ENCODE measurements around the gene LRP4.

DNA sequence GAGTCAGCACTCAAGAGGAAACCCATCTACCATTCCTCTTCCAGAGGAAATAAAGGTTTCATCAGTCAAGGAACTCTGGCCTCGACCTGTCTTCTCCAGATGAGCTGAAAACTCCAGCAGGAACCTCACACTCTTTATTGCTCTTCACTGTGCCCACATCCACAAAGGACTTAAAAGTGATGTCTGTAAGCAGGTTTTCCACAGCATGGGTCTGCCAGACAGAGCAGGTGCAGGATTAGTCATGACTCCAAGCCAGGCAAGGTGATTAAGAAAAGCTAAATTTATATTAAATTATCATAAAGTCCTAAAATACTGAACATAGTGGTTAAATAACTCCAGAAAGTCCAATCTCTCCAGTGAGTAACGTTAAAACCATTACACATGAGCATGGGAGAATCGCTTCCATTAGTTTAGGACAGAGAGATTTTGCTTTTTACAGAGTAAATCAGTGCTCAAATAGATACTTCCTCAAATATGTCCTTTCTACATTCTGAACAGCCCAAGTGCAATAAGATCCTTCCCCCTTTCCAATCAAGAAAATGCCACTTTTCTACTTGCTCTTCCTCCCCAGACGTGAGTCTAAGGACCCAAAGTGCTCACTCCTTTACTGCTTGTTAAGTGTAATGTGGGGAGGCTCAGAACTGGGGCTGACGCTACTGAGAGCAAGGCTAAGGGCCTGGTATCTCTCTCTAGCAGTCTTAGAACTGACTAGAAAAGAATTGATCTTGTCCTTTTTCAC is 61.6 kb downstream of the LRP4 start:
- no peak for TF ChIP-seq ZSCAN18 (tag by site-specific recombination; IDR thresholded peaks at IDR 0.05)
- no peak for TF ChIP-seq CTCF (tag by site-specific recombination; IDR thresholded peaks at IDR 0.05)
- TF ChIP-seq KLF1 (tag by site-specific recombination; IDR thresholded peaks at IDR 0.05): no peak
- TF ChIP-seq, protein P1, sequence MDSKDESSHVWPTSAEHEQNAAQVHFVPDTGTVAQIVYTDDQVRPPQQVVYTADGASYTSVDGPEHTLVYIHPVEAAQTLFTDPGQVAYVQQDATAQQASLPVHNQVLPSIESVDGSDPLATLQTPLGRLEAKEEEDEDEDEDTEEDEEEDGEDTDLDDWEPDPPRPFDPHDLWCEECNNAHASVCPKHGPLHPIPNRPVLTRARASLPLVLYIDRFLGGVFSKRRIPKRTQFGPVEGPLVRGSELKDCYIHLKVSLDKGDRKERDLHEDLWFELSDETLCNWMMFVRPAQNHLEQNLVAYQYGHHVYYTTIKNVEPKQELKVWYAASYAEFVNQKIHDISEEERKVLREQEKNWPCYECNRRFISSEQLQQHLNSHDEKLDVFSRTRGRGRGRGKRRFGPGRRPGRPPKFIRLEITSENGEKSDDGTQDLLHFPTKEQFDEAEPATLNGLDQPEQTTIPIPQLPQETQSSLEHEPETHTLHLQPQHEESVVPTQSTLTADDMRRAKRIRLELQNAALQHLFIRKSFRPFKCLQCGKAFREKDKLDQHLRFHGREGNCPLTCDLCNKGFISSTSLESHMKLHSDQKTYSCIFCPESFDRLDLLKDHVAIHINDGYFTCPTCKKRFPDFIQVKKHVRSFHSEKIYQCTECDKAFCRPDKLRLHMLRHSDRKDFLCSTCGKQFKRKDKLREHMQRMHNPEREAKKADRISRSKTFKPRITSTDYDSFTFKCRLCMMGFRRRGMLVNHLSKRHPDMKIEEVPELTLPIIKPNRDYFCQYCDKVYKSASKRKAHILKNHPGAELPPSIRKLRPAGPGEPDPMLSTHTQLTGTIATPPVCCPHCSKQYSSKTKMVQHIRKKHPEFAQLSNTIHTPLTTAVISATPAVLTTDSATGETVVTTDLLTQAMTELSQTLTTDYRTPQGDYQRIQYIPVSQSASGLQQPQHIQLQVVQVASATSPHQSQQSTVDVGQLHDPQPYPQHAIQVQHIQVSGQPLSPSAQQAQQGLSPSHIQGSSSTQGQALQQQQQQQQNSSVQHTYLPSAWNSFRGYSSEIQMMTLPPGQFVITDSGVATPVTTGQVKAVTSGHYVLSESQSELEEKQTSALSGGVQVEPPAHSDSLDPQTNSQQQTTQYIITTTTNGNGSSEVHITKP (tag by site-specific recombination; IDR thresholded peaks at IDR 0.05): no peak
- no peak for TF ChIP-seq ZNF311 (tag by site-specific recombination; IDR thresholded peaks at IDR 0.05; ENCODE audit: borderline replicate concordance)
- no peak for TF ChIP-seq ZNF560 (tag by site-specific recombination; IDR thresholded peaks at IDR 0.05; ENCODE audit: borderline replicate concordance)
- no peak for TF ChIP-seq ZNF26 (tag by site-specific recombination; IDR thresholded peaks at IDR 0.05)
- TF ChIP-seq KLF9 (tag by site-specific recombination; IDR thresholded peaks at IDR 0.05; ENCODE audit: low read depth): no peak
- TF ChIP-seq ZNF23 (tag by site-specific recombination; IDR thresholded peaks at IDR 0.05; ENCODE audit: borderline replicate concordance): no peak
- TF ChIP-seq SCRT2 (tag by site-specific recombination; IDR thresholded peaks at IDR 0.05): no peak

All from HEK293 (cell line).